A549 (cell line): ENCODE data around the gene AQR. TPM values are rescaled to one million over a fixed set of nuclear protein-coding genes. Genes with fewer than 3 reads are reported as not detected.
A peak's percentile ranks its signal among the peaks of the same experiment; 100 is the strongest.

Experiments used
- ATAC-seq, 2 experiments: fragments of 200-7000 bp in 1 of 2; fragments of >200 bp in 1 of 2; cut with Nextera tagmentation in 1 of 2; cut with Tn5 transposase in 1 of 2; 3 replicates each; pipeline versions ENCODE4 v1.8.0 to v1.9.1; 2018 to 2020; ENCODE audit warnings: mild to moderate bottlenecking in 1 of 2, moderate library complexity in 1 of 2
- CTCF ChIA-PET: fragments of 300-600 bp; sonication (Branson Sonifier 250); formaldehyde crosslinking; extraction: SDS; loops from one replicate; lab custom pipeline; 2021; ENCODE audit warnings: antibody characterized with exemption, inconsistent platforms; lab: Yijun Ruan, JAX
- POLR2A ChIA-PET: fragments of 350-600 bp; formaldehyde crosslinking; extraction: SDS; loops from one replicate; lab custom pipeline; 2021; ENCODE audit warnings: antibody characterized with exemption, inconsistent platforms; lab: Yijun Ruan, JAX
- DNase-seq, 2 experiments: peaks; one replicate each; pipeline versions ENCODE4 v3.0.0 to v3.0.0-alpha.2; 2011 to 2016; ENCODE audit warnings: low read depth in 1 of 2, low spot score in 1 of 2
- FAIRE-seq: peaks from 2 replicates; lab custom pipeline; 2011; peaks lifted over from hg19 to GRCh38; lab: Jason Lieb, UNC
- H3K27ac ChIP-seq, 2 experiments: fragments of >200 bp; sonication (Bioruptor Twin); formaldehyde crosslinking; 3 replicates each; pipeline ENCODE4 v1.5.1; 2016 to 2017
- H3K4me1 ChIP-seq: fragments of >200 bp; sonication (Bioruptor Twin); formaldehyde crosslinking; 3 replicates; pipeline ENCODE4 v1.6.1; 2016
- H3K4me2 ChIP-seq: fragments of >200 bp; sonication (Bioruptor Twin); formaldehyde crosslinking; 3 replicates; pipeline ENCODE4 v1.6.1; 2016
- H3K4me3 ChIP-seq: fragments of >200 bp; sonication (Bioruptor Twin); formaldehyde crosslinking; 3 replicates; pipeline ENCODE4 v1.5.1; 2016
- H3K9me3 ChIP-seq: fragments of >200 bp; sonication (Bioruptor Twin); formaldehyde crosslinking; 3 replicates; pipeline ENCODE4 v1.6.1; 2016
- ATOH8 ChIP-seq: fragments of 250-450 bp; sonication (Bioruptor Pico); IDR thresholded peaks from 2 replicates; pipeline ENCODE4 v1.5.0; 2020; ENCODE audit warnings: low read depth, mild to moderate bottlenecking, moderate library complexity
- BCL3 ChIP-seq: fragments of >200 bp; sonication (Bioruptor Twin); formaldehyde crosslinking; IDR thresholded peaks from 3 replicates; pipeline ENCODE4 v1.6.1; 2016
- CBX2 ChIP-seq: fragments of 200-600 bp; sonication (generic); IDR thresholded peaks from 2 replicates; pipeline ENCODE4 v1.6.1; 2016; ENCODE audit warnings: low read depth, mild to moderate bottlenecking, borderline replicate concordance
- CBX8 ChIP-seq: fragments of 200-600 bp; sonication (generic); IDR thresholded peaks from 2 replicates; pipeline ENCODE4 v1.6.1; 2016
- CHD4 ChIP-seq: fragments of 200-600 bp; sonication (generic); IDR thresholded peaks from 2 replicates; pipeline ENCODE4 v1.6.1; 2016; ENCODE audit warnings: antibody characterized with exemption, mild to moderate bottlenecking, borderline replicate concordance
- CTCF ChIP-seq: fragments of >200 bp; sonication (Bioruptor Twin); formaldehyde crosslinking; IDR thresholded peaks from 3 replicates; pipeline ENCODE4 v1.5.1; 2016
- E2F6 ChIP-seq: IDR thresholded peaks from 2 replicates; pipeline ENCODE4 v1.6.1; 2012; ENCODE audit warnings: low read depth, borderline replicate concordance
- EHMT2 ChIP-seq: fragments of 200-600 bp; sonication (generic); IDR thresholded peaks from 2 replicates; pipeline ENCODE4 v1.6.1; 2016; ENCODE audit warnings: antibody characterized with exemption, low read depth, mild to moderate bottlenecking, moderate library complexity
- EP300 ChIP-seq, 2 experiments: fragments of >200 bp; sonication (Bioruptor Twin); formaldehyde crosslinking; IDR thresholded peaks; 2 replicates in 1 of 2; 3 replicates in 1 of 2; pipeline ENCODE4 v1.6.1; 2016 to 2017
- FOSL2 ChIP-seq, 2 experiments: fragments of 450-650 bp in 1 of 2; fragments of >200 bp in 1 of 2; sonication (Bioruptor Twin) in 1 of 2; formaldehyde crosslinking; IDR thresholded peaks; 2 replicates each; pipeline versions ENCODE4 v1.5.0 to v1.6.1; 2016 to 2020; ENCODE audit warnings: mild to moderate bottlenecking in 1 of 2, moderate library complexity in 1 of 2
- GATA3 ChIP-seq: IDR thresholded peaks from 2 replicates; pipeline ENCODE4 v1.6.1; 2012; ENCODE audit warnings: borderline replicate concordance
- HES2 ChIP-seq: fragments of >200 bp; sonication (Bioruptor Twin); formaldehyde crosslinking; IDR thresholded peaks from 2 replicates; pipeline ENCODE4 v1.6.1; 2016
- HEYL ChIP-seq: fragments of 250-450 bp; sonication (Bioruptor Pico); IDR thresholded peaks from 2 replicates; pipeline ENCODE4 v1.8.0; 2021; ENCODE audit warnings: mild to moderate bottlenecking, moderate library complexity
- HOXA7 ChIP-seq: fragments of 250-450 bp; sonication (Bioruptor Pico); IDR thresholded peaks from 2 replicates; pipeline ENCODE4 v1.5.0; 2020; ENCODE audit warnings: mild to moderate bottlenecking, moderate library complexity
- HOXB13 ChIP-seq: fragments of 250-450 bp; sonication (Bioruptor Pico); IDR thresholded peaks from 2 replicates; pipeline ENCODE4 v1.5.0; 2020; ENCODE audit warnings: low read depth, mild to moderate bottlenecking, moderate library complexity
- HOXB5 ChIP-seq: fragments of 250-450 bp; sonication (Bioruptor Pico); IDR thresholded peaks from 2 replicates; pipeline ENCODE4 v1.5.0; 2020; ENCODE audit warnings: mild to moderate bottlenecking, moderate library complexity
- JUNB ChIP-seq: fragments of >200 bp; sonication (Bioruptor Twin); formaldehyde crosslinking; IDR thresholded peaks from 2 replicates; pipeline ENCODE4 v1.6.1; 2016
- KDM1A ChIP-seq: fragments of 200-600 bp; sonication (generic); IDR thresholded peaks from 2 replicates; pipeline ENCODE4 v1.6.1; 2016; ENCODE audit warnings: low read depth, mild to moderate bottlenecking
- MAFK ChIP-seq: fragments of 450-650 bp; IDR thresholded peaks from 2 replicates; pipeline ENCODE4 v1.6.1; 2014; ENCODE audit not compliant: partially characterized antibody
- MAX ChIP-seq: IDR thresholded peaks from 2 replicates; pipeline ENCODE4 v1.6.1; 2012
- NPAS2 ChIP-seq: fragments of 250-450 bp; sonication (Bioruptor Pico); IDR thresholded peaks from 2 replicates; pipeline ENCODE4 v1.8.0; 2022; ENCODE audit warnings: mild to moderate bottlenecking, moderate library complexity, borderline replicate concordance
- PBX3 ChIP-seq: IDR thresholded peaks from 2 replicates; pipeline ENCODE4 v1.6.1; 2012
- PHF8 ChIP-seq: fragments of 200-600 bp; sonication (generic); IDR thresholded peaks from 2 replicates; pipeline ENCODE4 v1.6.1; 2016; ENCODE audit warnings: low read depth, mild to moderate bottlenecking, antibody characterized with exemption, moderate library complexity, borderline replicate concordance
- POLR2A ChIP-seq: IDR thresholded peaks from 2 replicates; pipeline ENCODE4 v1.6.1; 2012; ENCODE audit warnings: mild to moderate bottlenecking, low read length
- RARB ChIP-seq: fragments of 250-450 bp; sonication (Bioruptor Pico); IDR thresholded peaks from 2 replicates; pipeline ENCODE4 v1.8.0; 2021; ENCODE audit warnings: mild to moderate bottlenecking, moderate library complexity
- RCOR1 ChIP-seq: fragments of 150-350 bp; IDR thresholded peaks from 2 replicates; pipeline ENCODE4 v1.6.1; 2014; ENCODE audit warnings: antibody characterized with exemption, low read length, low read depth
- RFX5 ChIP-seq: fragments of 450-650 bp; IDR thresholded peaks from 2 replicates; pipeline ENCODE4 v1.7.1; 2014; ENCODE audit warnings: antibody characterized with exemption, mild to moderate bottlenecking, moderate library complexity
- RNF2 ChIP-seq: fragments of 200-600 bp; sonication (generic); IDR thresholded peaks from 2 replicates; pipeline ENCODE4 v1.6.1; 2016; ENCODE audit warnings: low read depth, mild to moderate bottlenecking, antibody characterized with exemption, moderate library complexity, borderline replicate concordance
- SREBF2 ChIP-seq: fragments of 450-650 bp; IDR thresholded peaks from 2 replicates; pipeline ENCODE4 v1.6.1; 2014; ENCODE audit warnings: mild to moderate bottlenecking, moderate library complexity
- USF2 ChIP-seq: fragments of 450-650 bp; IDR thresholded peaks from 2 replicates; pipeline ENCODE4 v1.6.1; 2014; ENCODE audit warnings: antibody characterized with exemption
- ZC3H11A ChIP-seq: fragments of 450-650 bp; IDR thresholded peaks from 2 replicates; pipeline ENCODE4 v1.6.1; 2014; ENCODE audit warnings: antibody characterized with exemption, mild to moderate bottlenecking
- ZFP36 ChIP-seq: fragments of 450-650 bp; IDR thresholded peaks from 2 replicates; pipeline ENCODE4 v1.6.1; 2014; ENCODE audit warnings: borderline replicate concordance; ENCODE audit not compliant: partially characterized antibody
- ZSCAN20 ChIP-seq: fragments of 250-450 bp; sonication (Bioruptor Pico); IDR thresholded peaks from 2 replicates; pipeline ENCODE4 v1.8.0; 2022; ENCODE audit warnings: mild to moderate bottlenecking, moderate library complexity
- WGBS: methylation state at CpG from one replicate; pipeline ENCODE4 v1.1.6; 2017; ENCODE audit errors: missing lambda C conversion rate; 5-methylcytosine and 5-hydroxymethylcytosine counted together
- polyA minus RNA-seq: library from RNA; depleted of rRNA, polyadenylated mRNA; stranded (reverse); fragments of >200 nt; gene quantifications from 2 replicates; pipeline ENCODE4 v1.2.3, GENCODE V29; 2011; rRNA and poly(A)+ RNA removed
- polyA plus RNA-seq, 4 experiments: library from polyadenylated mRNA; depleted of rRNA in 3 of 4; stranded (reverse); fragments of >200 nt; fragmentation: RNase III in 1 of 4; extraction: RNeasy Plus Mini Kit Qiagen cat#74134 plus additional on column Dnase treatment in 1 of 4; gene quantifications; 2 replicates in 3 of 4; 3 replicates in 1 of 4; pipeline ENCODE4 v1.2.3, GENCODE V29; 2011 to 2017

The AQR gene
- 51.6 and 58.5 TPM in 2 replicates for polyA plus RNA-seq (2011; rRNA removed)
- 10.3 and 10.7 TPM in 2 replicates for polyA plus RNA-seq (2012; cell fraction: cytosol; rRNA removed)
- 15.7 and 19.0 TPM in 2 replicates for polyA plus RNA-seq (2012; cell fraction: nucleus; rRNA removed)
- 21.7 to 22.3 TPM (median 21.9 TPM) in 3 replicates for polyA plus RNA-seq (2017; fragmentation: RNase III; extraction: RNeasy Plus Mini Kit Qiagen cat#74134 plus additional on column Dnase treatment)
- polyA minus RNA-seq: 45.5 and 51.3 TPM in 2 replicates

GRCh38 chr15:34969340-34970097 is at the start of gene AQR:
Gene AQR (minus strand): TSS chr15:34969742. CDS start chr15:34969613, 129 bp downstream.
- ATAC-seq: peak; percentile 100
- H3K4me2 ChIP-seq: peak within 1 kb of the TSS; percentile 90
- H3K4me3 ChIP-seq: peak within 1 kb of the TSS; percentile 74
- CTCF ChIA-PET: interaction anchor here (0.6 to 3.3 kb wide), 23 partner anchors 8 to 348 kb away, joined by 3 to 25 read pairs (median 5); partner anchors contain the start of gene ZNF770
- H3K4me1 ChIP-seq: peaks cover 12% of the 10 kb centered on the region; the same call in 2 of the 3 replicates
- DNase-seq: peak; percentile 96 to 99
- FAIRE-seq: peak; percentile 92
- H3K9me3 ChIP-seq: no peaks in the 10 kb centered on the region
- POLR2A ChIA-PET: interaction anchor here (0.6 to 2.1 kb wide), 22 partner anchors 11 to 382 kb away, joined by 3 to 104 read pairs (median 4); partner anchors contain the start of gene ZNF770
- peak within 1 kb of the TSS; percentile 83 to 91 for H3K27ac ChIP-seq
- 1% methylated on average over 36 of the region's 44 CpGs for WGBS
- TF ChIP-seq MAX: peak; percentile 93
- no peak for TF ChIP-seq EHMT2
- no peak for TF ChIP-seq CBX8
- TF ChIP-seq CBX2: no peak
- no peak for TF ChIP-seq ZSCAN20 (CRISPR knock-in tag)
- peak; percentile 87 for TF ChIP-seq CTCF
- TF ChIP-seq RNF2: no peak
- no peak for TF ChIP-seq JUNB
- TF ChIP-seq USF2: no peak
- TF ChIP-seq SREBF2: no peak
- TF ChIP-seq NPAS2 (CRISPR knock-in tag): no peak
- peak; percentile 91 for TF ChIP-seq BCL3
- TF ChIP-seq PBX3: no peak
- TF ChIP-seq HOXB13 (CRISPR knock-in tag): no peak
- no peak for TF ChIP-seq HOXA7 (CRISPR knock-in tag)
- no peak for TF ChIP-seq MAFK
- peak; percentile 87 for TF ChIP-seq POLR2A
- no peak for TF ChIP-seq RCOR1
- 0 out of 2 replicates have a peak, but pooled peaks have one; percentile 33 for TF ChIP-seq RARB (CRISPR knock-in tag)
- no peak for TF ChIP-seq FOSL2 (IDR thresholded peaks at IDR 0.05)
- TF ChIP-seq FOSL2 (CRISPR knock-in tag; IDR thresholded peaks at IDR 0.05): no peak; the same call in 1 of the 2 replicates
- TF ChIP-seq ATOH8 (CRISPR knock-in tag): no peak
- TF ChIP-seq PHF8: peak; percentile 98; the same call in 1 of the 2 replicates
- TF ChIP-seq ZC3H11A: no peak; the same call in 1 of the 2 replicates
- no peak; the same call in 1 of the 2 replicates for TF ChIP-seq GATA3
- TF ChIP-seq KDM1A: no peak
- TF ChIP-seq RFX5: 0 out of 2 replicates have a peak, but pooled peaks have one; percentile 41
- no peak for TF ChIP-seq CHD4
- no peak for TF ChIP-seq EP300 (IDR thresholded peaks at IDR 0.05)
- TF ChIP-seq HOXB5: peak; percentile 84
- TF ChIP-seq HES2: no peak
- no peak for TF ChIP-seq ZFP36
- peak; percentile 51; the same call in 1 of the 2 replicates for TF ChIP-seq E2F6
- TF ChIP-seq HEYL (CRISPR knock-in tag): no peak
